ENCODE measurements around the gene CPNE6.

DNA sequence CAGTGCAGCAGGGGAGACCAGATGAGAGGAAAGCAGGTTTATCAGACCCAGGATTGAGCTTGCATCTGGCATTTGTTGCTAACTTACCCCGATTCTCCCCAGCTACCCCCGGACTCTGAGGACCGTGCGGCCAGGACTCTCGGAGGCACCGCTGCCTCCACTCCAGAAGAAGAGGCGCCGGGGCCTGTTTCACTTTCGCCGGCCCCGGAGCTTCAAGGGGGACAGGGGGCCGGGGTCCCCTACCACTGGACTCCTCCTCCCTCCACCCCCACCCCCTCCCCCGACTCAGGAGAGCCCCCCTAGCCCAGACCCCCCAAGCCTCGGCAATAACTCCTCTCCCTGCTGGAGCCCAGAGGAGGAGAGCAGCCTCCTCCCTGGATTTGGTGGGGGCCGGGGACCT, 6.5 kb upstream of the CPNE6 start:
- TF ChIP-seq, protein P1, sequence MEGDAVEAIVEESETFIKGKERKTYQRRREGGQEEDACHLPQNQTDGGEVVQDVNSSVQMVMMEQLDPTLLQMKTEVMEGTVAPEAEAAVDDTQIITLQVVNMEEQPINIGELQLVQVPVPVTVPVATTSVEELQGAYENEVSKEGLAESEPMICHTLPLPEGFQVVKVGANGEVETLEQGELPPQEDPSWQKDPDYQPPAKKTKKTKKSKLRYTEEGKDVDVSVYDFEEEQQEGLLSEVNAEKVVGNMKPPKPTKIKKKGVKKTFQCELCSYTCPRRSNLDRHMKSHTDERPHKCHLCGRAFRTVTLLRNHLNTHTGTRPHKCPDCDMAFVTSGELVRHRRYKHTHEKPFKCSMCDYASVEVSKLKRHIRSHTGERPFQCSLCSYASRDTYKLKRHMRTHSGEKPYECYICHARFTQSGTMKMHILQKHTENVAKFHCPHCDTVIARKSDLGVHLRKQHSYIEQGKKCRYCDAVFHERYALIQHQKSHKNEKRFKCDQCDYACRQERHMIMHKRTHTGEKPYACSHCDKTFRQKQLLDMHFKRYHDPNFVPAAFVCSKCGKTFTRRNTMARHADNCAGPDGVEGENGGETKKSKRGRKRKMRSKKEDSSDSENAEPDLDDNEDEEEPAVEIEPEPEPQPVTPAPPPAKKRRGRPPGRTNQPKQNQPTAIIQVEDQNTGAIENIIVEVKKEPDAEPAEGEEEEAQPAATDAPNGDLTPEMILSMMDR (conservative IDR thresholded peaks at IDR 0.05; ENCODE audit: low read length), result no peak
- TF ChIP-seq EZH2phosphoT487 (IDR thresholded peaks at IDR 0.05; ENCODE audit: borderline replicate concordance, low read depth, low read length), result no peak

Measured in OCI-LY7 (cell line).